Epithelial cell of esophagus (primary cell): ENCODE data around the gene FHIT.

Experiments
- DNase-seq: peaks from one replicate; pipeline ENCODE4 v3.0.0; 2010; ENCODE audit warnings: low read depth
- H3K4me3 ChIP-seq: 2 replicates; pipeline ENCODE4 v1.5.1; 2011; ENCODE audit warnings: mild to moderate bottlenecking, low read length, control low read depth
- TF ChIP-seq, protein P1 (sequence below): IDR thresholded peaks from 2 replicates; pipeline ENCODE4 v1.5.1; 2011; ENCODE audit warnings: low read depth, mild to moderate bottlenecking, low read length, control low read depth, inconsistent platforms; ENCODE audit not compliant: insufficient read depth; ENCODE audit errors: missing control alignments

The FHIT gene

DNA sequence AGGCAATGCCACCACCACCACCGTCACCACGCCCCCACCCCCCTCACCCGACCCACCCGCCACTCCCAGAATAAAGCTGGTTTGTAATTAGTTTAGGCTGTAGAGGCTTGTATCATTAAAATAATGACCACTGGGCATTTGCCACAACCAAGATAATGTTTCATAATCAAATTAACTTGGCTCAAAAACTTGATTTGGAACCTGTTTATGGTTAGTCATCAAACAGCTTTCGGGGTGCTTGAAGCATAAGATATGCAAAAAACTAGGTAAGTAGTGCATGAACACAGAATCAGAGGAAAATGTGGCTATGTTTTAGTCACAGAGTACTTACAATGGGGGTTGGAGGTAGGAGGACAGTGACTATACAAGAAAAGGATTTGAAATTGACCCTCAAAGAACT lies 115.1 kb downstream of the FHIT start:
- DNase-seq, result peak; percentile 61
- TF ChIP-seq, protein P1, sequence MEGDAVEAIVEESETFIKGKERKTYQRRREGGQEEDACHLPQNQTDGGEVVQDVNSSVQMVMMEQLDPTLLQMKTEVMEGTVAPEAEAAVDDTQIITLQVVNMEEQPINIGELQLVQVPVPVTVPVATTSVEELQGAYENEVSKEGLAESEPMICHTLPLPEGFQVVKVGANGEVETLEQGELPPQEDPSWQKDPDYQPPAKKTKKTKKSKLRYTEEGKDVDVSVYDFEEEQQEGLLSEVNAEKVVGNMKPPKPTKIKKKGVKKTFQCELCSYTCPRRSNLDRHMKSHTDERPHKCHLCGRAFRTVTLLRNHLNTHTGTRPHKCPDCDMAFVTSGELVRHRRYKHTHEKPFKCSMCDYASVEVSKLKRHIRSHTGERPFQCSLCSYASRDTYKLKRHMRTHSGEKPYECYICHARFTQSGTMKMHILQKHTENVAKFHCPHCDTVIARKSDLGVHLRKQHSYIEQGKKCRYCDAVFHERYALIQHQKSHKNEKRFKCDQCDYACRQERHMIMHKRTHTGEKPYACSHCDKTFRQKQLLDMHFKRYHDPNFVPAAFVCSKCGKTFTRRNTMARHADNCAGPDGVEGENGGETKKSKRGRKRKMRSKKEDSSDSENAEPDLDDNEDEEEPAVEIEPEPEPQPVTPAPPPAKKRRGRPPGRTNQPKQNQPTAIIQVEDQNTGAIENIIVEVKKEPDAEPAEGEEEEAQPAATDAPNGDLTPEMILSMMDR, result no peak
- H3K4me3 ChIP-seq, result no peak overlapping the region

DNA sequence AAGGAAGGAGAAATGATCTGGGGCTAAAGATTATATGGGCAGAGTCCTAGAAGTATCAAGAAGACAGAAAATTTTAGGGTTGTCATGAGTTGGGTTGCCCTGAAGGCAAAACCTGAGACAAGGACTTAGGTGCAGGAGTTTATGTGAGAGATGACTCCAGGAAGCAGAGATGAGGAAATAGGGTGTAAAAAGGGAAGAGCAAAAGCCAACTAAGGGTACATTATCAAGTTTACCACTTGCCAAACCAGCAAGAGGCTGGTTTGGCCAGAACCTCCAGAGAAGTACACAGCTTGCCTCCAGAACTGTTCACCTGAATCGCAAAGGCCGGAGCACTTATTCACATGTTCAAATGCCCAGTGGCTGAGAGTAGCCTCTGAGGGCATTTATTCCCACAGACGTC lies 116.7 kb downstream of the FHIT start:
- no peak overlapping the region for H3K4me3 ChIP-seq
- TF ChIP-seq, protein P1, result no peak
- DNase-seq, result peak; percentile 7

DNA sequence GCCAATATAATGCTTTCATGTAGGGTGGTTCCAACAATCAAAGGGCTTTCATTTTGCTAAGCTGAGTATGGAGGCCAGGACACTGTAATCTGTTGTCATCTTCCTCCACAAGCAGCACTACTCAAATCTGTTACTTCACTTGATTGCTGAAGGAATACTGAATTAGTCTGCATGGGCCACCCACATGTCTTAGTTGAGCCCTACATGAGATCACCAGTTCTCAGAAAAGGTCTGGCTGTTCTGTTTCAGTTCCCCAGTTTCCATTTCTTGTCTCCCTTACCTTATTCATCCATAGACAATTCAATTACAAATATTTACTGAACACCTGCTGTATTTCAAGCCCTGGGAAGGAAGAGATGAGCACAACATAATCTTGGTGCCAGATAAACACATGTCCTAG lies 119.2 kb downstream of the FHIT start:
- no peak overlapping the region for H3K4me3 ChIP-seq
- TF ChIP-seq, protein P1, result no peak
- no peak for DNase-seq

DNA sequence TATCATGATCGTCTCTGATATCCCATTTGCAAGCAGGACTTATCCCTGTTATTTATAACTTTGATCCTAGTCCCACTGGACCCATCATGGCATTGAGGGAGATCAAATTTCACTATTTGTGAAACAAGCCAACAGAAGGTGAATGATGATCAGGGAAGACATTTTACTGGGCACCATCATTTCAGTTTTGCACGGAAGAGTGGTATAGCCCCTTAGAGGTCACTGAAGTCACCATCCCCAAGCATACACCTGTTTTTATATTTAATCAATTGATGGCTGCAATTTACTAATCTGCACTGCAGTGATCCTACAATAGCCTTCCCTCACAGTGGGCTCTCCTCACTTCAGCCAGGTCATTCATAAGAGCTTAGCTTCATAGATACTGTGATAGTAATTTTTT lies 132.4 kb downstream of the FHIT start:
- TF ChIP-seq, protein P1, result no peak
- no peak for DNase-seq

DNA sequence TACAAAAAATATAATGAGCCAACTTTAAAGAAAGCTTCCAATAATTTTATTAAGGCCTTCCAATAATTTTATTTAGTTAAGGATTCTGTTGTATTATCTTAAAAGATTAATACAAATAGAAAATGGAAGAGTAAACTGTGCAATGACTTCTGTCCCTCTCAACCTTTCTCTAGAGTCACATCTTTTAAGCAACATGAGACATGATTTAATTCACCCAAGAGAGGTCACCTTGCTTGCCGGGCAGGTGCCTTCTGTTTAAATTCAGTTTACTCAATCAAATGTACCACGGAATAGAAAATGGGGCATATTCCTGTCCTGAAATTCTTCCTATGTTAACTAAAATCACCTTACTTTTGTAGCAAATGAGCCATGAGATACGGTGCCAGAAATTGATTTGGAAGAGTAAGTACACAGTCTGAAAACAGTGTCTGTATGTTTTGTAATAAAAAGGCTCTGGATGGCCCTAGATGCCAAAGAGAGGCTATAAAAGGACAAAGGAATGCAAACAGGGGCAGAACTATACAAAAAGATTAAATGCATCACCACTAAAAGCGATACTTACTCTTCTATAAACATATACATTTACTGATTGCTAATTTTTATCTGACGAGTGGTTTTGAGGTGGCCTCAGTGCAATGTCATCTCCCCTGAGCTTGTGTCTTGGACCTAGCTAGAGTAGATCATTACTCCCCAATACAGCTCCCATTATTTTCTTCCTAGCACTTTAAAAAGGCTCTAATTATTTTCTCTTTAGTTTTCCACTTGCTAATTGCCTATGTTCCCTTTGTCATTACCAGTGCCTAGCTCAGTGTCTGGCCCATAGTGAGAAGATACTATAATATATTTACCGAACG lies 134.0 kb downstream of the FHIT start:
- TF ChIP-seq, protein P1, result no peak
- no peak overlapping the region for H3K4me3 ChIP-seq
- no peak for DNase-seq

More for the DNA sequence above, 132.4 kb downstream of the FHIT start:
- no peak overlapping the region for H3K4me3 ChIP-seq

DNA sequence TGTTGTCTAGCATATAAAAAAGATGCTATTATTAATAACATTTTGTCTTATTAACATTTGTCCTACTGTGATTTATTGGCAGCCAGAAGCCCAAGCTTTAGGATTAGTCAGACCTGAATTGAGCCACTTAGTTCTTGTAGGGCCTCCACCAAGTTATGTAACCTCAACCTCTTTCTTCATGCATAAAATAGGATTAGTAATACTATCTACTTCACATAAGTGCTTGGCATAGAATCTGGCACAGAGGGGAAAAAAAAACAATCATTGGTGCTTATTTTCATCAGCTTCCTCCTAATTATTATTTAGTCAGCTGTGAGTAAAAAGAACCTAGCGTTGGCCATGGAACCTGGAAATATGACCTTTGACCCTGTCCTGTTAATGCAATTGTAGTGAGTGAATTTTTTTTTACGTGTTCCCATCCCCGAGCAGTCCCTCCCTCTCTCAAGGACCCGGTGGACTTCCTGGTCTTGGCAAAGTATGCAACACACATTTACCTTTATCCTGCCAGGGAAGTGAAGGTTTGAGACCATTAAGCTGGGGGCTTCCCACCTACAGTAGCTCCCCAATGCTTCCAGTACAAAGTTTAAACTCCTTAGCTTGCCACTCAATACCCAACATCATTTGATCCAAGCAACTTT lies 136.8 kb downstream of the FHIT start:
- TF ChIP-seq, protein P1, result no peak
- no peak overlapping the region for H3K4me3 ChIP-seq
- peak; percentile 60 for DNase-seq
